Nucleus accumbens (tissue), 56 donors: Measurements from ENCODE around the gene ISM2.
"Not testable (repeated sequence)": the region's sequence is repeated elsewhere in the genome, so short reads cannot be mapped to it uniquely, and the experiment has no call there.

Source experiments
- DNase-seq, 56 donors: peaks; one replicate each; lab custom pipeline; 2025; lab: John Stamatoyannopoulos, UW

Gene ISM2

DNA sequence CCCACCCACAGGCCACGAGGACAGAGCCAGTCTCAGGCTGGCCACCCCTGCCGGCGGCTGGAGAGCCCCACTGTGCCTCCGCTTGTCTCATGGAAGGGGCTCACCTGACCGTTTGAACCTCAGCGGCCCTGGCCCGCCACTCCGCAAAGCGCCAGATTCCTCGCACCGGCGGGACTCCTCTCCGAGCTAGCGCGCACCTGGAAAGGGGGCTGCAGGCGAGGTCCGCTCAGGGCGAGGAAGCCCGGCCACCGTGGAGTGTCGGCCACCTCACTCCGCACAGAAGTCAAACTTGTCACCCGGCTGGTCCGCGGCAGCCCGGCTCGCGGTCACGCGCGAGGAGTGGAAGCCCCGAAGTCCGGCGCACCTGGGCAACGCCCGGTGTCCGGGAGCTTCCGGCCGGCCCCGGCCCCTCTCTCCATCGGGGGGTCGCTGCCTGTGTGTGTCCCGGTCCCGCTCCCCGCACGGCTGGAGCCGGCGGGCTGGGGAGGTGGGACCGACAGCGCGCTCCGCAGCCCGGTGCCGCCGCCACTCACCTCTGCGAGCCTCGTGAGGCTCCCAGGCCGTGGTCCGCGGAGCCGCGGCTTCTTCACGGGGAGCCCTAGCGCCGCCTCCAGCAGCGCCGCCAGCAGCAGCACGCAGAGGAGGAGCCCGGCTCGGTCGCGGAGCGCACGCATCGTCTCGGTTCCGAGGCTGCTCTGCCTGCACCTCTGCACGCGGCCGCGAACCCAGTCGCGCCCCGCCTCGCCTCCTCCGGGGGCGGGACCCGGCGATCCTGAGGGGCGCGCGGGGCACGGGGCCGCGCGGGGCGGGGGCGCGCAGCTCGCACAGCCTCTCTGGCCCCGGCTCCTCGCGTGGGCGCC, at the start of gene ISM2:
Gene ISM2, minus strand, starts transcription at position 697 of the 860 bp plus-strand sequence. Its CDS starts 23 bp downstream, at position 674.
- peak in 24 of 56 donors; percentile 6 to 81 (median 22) for DNase-seq

DNA sequence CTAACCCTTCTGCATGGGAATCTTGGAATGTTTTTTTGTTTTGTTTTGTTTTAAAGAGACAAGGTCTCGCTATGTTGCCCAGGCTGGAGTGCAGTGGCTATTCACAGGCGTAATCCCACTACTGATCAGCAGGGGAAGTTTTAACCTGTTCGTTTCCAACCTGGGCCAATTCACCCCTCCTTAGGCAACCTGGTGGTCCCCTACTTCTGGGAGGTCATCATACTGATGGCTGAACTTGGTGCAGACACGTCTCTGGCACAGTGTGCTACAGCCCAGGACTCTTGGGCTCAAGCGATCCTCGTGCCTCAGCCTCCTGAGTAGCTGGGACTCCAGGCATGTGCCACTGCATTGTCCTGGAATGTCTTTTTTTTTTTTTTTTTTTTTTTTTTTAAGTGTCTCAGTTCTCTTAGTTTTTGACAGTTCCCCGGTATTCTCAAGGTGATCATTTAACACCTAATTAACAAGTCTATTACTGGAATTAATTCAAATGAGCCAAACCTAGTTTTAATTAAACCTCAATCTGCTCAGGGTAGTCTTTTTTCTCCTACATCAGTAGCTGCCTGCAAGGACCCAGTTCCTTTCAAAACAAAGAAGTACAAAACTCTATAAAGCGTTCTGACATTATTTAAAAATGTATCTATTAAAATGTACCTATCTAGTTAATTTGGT, 49.0 kb upstream of the ISM2 start:
- no peak for DNase-seq

DNA sequence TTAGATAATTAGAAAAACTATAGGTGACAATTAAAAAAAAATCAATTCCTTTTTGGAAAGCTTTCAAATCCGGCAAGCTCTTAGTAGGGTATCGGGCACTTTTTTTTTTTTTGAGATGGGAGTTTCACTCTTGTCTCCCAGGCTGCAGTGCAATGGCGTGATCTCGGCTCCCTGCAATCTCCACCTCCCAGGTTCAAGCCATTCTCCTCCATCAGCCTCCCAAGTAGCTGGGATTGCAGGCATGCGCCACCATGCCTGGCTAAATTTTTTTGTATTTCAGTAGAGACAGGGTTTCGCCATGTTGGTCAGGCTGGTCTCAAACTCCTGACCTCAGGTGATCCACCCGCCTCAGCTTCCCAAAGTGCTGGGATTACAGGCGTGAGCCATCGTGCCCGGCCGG, 46.6 kb upstream of the ISM2 start:
- DNase-seq, result not testable (repeated sequence)

DNA sequence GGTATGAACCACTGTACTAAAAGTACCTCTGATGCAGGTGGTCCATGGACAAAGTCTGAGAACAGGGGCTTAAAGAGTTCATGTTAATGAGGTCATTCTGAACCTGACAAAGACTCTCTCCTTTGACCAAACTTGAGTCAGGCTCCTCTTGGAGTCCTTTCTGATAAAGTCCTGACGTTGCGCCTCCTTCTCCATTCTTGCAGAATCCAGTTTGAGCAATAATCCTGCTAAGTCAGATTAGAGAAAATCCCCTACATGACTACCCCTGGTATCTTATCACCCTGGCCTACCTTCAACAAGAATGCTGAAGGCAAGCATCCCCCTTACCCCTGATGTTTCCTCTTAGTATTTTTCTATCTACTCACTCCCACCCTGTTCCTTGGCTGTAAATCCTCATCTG, 46.0 kb upstream of the ISM2 start:
- DNase-seq, result no peak

DNA sequence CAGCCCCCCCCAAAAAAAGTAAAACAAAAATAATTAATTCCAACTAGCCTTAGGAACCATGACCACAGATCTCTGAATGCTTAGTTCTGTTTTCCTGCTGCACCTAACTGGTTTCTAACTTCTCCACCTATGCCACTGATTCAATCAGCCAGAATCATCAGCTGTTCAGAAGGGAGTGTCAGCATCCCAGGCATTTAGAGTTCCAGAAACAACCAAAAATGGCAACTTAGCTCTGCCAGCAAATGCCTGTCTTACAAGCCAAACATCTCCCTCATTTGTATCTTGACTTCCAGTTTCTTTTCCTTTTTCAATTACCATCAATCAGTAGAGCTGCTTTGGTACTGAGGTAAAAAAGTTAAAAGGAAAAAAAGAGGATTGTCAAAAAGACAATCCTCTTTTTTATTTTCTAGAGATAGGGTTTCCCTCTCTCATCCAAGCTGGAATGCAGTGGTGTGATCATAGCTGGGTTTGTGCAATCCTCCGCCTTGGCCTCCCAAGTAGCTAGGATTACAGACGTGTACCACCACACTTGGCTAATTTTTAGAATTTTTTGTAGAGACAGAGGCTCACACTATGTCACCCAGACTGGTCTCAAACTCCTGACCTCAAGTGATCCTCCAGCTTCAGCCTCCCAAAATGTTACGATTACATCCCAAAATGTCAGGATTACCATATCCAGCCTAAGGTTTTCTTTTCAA, 45.2 kb upstream of the ISM2 start:
- peak in 2 of 56 donors; percentile 17 to 34 for DNase-seq

DNA sequence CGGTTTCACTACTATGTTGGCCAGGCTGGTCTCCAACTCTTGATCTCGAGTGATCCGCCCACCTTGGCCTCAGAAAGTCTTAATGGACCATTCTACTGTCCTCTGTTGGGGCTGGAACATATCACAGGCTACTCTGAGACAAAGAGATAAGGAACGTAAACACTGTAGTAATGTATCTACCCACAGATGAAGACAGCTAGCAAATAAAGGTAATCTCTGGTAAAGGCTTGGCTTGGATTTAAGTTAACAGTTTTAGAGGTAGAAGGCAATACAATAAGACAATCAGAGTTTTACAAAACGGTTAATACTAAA, 44.6 kb upstream of the ISM2 start:
- DNase-seq, result no peak

DNA sequence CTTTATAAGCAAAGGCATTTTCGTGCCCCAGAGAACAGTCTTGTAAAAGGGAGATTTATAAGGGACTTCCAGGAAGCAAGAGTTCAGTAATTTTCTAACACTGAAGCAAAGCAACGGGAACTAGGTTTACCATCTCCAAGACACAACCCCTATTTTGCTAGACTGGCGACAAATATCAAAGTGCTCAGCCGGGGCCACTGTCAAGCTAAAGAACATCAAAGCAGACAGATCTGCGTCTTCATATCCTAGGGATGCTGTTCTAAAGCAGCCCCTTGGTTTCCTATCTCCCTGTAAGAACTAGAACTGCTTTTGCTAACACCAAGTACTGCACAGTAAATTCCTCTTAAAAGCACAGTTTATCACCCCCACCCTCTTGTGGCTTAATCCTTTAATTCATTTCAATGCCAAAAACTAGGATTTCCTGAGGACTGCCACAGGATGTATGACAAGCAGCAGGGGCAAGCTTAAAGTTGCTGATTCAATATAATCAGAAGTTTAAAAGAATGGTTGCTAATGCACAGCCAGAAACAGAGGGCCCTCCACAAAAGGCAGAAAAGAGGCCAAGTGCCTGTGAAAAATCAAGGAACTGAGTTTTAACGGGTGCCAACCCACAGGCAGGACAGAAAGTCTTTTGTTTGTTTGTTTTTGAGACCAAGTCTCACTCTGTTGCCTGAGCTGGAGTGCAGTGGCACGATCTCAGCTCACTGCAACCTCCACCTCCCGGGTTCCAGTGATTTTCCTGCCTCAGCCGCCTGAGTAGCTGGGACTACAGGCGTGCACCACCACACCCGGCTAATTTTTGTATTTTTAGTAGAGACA, 44.0 kb upstream of the ISM2 start:
- peak in 11 of 56 donors; percentile 9 to 52 (median 25) for DNase-seq

DNA sequence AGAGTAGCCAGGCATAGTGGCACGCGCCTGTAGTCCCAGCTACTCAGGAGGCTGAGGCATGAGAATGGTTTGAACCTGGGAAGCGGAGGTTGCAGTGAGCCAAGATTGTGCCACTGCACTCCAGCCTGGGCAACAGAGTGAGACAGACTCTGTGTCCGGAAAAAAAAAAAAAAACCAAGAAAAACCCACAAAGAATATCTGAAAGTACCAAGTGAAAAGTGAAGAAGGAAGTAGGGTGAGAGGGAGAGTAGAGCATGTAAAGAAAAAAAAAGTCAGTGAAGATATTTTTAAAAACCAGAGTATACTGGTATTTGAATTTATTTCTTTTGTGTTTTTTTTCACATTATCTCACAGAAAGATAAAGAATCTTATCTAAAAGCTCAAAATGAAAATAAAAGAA, 43.3 kb upstream of the ISM2 start:
- no peak for DNase-seq

DNA sequence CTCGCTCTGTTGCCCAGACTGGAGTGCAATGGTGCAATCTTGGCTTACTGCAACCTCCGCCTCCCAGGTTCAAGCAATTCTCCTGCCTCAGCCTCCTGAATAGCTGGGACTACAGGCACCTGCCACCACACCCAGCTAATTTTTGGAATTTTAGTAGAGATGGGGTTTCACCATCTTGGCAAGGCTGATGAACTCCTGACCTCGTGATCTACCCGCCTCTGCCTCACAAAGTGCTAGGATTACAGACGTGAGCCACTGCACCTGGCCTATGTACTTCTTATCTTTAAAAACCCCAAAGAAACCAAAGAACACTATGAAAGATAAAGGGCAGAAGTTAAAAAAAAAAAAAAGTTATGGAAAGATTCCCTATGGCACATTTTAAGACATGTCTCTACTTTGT, 38.3 kb upstream of the ISM2 start:
- not testable (repeated sequence) for DNase-seq

DNA sequence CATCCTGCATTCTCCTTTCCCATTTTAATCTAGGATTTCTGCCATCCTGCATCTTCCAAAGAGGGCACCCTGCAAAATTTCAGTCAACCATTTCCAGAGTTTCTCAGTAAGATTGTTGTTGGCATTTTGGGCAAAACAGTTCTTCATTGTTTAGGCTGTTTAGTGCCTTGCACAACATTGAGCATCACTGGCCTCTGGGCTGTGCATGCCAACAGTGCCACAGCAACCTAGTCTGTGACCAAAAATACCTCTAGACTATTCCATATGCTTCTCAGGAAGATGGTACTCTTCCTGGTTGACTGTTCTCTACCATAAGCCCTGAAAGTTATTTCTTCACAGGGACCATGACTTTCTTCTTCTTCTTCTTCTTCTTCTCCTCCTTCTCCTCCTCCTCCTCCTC, 32.5 kb upstream of the ISM2 start:
- no peak for DNase-seq

DNA sequence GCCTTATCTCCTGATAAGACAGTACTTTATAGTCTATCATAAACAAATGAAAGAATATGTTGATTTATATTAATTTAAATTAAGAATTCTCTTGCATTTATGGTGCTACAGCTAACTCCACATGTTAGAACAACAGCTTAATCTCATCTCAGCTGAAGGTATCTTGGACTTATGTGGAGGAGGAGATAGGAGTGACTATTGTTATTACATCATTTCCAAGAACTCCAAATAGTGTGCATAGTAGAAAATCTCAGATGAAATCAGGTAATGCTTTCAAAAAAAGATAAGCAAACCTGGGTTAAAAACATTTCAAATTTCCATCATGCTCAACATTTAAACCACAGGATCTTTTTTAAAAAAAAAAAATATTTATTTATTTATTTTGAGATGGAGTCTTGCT, 31.3 kb upstream of the ISM2 start:
- DNase-seq, result no peak

DNA sequence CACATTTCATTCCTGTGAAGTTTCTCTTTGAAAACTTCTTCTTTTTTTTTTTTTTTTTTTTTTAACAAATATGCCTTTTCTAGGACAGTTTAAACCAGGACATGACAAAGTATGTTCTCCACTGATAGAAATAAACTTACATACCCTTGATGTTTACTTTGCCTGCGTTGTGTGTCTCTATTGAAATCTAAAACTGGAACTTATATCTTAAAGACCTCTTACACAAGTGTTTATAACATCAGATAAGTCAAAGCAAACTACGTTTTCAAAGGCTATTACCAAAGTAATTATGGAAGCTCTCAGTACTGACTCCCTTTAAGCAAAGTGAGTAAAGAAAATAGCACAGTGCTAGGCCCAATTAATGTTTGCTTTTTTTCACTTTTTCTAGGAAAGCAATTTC, 30.6 kb upstream of the ISM2 start:
- DNase-seq, result no peak

DNA sequence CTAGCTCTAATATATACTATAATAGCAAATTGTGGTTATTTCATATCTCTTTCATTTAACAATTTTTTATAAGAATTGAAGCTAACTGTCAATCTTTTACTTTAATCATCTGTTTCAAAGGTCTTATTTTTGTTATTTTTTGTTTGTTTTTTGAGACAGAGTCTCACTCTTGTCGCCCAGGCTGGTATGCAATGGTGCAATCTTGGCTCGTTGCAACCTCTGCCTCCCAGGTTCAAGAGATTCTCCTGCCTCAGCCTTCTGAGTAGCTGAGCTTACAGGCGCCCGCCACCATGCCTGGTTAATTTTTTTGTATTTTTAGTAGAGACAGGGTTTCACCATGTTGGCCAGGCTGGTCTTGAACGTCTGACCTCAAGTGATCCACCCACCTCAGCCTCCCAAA, 30.1 kb upstream of the ISM2 start:
- DNase-seq, result not testable (repeated sequence)

DNA sequence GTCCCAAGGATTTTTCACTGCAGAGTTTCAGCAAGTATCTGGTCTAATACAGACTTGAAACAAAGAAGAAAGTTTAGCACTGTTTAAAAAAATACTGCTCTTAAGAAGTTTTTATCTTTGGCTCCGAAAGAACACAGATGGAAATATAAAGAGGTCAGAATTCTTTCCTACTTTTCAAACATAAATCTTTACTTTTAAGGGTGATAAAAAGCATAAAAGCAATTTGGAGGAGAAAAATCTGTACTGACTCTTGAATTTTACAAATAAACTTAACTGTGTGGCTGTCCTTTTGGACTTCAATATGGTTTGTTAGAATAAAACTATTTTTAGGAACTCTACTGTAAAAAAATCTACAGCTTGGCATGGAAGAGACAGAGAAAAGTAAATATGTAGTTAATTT, 27.6 kb upstream of the ISM2 start:
- no peak for DNase-seq

DNA sequence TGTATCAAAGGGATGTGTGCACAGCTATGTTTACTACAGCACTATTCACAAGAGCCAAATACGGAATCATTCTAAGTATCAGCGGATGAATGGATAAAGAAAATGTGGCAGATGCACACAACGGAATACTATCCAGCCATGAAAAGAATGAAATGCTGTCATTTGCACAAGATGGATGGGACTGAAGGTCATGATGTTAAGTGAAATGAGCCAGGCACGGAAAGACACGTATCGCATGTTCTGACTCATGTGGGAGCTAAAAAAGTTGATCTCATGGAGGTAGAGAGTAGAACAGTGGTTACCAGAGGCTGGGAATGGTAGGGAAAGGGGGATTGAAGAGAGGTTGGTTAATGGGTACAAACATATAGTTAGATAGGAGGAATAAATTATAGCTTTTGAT, 25.9 kb upstream of the ISM2 start:
- no peak for DNase-seq

DNA sequence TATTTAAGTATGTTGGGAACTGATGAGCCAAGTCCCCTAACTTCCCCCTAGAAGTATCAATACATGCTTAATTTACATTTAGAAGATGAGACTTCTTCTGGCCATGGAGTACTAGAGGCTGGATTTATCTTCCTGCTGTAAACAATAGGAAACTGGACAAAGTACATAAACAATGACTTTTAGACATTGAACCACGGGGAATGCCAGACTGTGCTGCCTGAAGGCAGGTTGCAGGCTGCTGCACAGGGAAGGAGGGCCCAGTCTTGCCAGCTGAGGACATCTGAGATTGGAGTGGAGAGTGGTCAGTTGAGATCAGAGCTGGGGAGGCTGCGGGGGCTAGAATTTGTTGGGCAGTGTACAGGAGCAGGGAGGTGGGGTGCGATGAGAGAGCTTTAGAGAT, 24.5 kb upstream of the ISM2 start:
- no peak for DNase-seq

DNA sequence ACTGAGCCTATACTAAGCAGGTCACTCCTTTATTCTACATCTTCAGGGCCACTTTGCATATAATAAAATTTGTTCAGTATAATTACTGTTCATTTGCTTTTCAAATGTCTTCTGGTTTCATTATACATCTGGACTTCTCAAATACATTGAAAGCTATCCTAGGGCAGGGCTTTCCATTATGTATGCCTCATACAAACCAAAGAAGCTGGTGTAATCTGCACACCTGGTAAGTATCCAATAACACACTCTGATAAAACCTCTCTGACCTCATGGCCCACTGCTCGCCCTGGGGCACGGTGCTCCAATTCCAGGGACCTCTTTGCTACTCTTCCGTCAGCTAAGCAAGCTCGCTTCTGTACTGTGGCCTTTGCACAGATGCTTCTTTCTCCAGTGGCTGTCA, 21.9 kb upstream of the ISM2 start:
- no peak for DNase-seq

DNA sequence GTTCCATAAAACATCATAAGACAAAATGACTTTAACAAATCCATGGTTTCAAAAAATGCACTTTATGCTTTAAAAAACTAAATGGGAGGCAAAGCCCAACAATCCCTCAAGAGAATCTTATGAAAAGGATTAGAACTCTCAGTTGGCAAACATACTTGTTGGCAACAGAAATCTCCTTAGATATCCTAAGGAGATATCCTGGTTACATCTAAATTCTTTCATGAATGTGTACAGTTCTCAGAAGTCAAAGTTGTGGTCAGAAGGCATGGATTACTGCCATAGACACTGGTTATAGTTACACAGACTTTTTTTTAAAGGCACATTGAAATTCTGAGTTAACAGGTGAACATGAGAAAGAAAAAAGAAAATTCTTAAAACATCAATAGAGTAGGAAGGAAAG, 17.5 kb upstream of the ISM2 start:
- DNase-seq, result no peak

DNA sequence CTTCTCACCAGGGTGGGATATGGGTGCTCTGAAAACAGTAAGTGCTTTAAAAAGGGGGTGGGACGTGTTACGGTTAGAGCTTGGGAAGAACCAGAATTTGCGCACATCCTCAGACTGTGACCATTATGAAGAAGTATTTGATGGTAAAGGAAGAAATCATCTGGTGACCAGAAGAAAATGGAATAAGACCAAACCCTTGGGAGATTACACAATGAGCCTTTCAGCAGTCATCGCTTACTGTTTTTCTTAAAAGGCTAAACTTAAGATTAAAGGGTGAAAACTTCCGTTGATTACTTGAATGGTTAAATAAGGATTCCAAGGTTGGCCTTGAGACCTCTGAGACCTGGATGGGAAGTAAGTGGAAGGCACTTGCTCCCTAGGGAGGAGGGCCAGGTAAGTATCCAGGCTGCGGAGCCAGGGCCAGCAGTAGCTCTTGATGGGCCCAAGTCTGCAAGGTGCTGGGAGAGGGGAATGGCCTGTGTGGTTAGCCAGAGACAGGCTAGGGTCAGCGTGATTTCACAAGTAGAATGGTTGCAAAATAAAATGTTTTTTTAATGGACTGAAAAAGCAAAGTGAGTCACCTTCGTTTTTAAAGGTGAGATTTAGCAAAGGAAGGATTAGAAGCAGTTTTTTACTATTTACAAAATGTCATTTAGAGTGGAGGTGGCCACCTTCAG, 13.0 kb upstream of the ISM2 start:
- no peak for DNase-seq

DNA sequence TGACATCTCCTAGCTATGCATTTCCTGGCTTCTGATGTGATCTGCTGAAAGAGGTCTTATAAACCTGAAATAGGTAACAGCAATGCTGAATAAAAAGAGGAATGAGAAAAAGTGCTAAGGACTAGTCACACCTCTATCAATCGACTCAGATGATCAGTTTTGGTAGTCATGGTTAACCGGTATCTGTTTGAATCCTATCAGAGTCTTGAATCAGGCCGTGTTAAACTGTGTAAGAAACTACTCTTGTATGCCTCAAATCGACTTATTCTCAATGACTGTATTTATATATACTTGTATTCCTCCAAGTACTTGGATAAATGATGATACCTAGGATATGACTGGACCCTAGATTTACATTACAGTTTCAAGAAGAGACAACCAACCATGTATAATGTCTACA, 10.8 kb upstream of the ISM2 start:
- no peak for DNase-seq
